MM.1S (cell line): ENCODE results near the gene TRIM45.

Experiments used
- DNase-seq: peaks from one replicate; pipeline ENCODE4 v3.0.0-alpha.2; 2015
- H2AFZ ChIP-seq: fragments of 300-600 bp; sonication (generic); 2 replicates; pipeline ENCODE4 v1.6.0; 2016; ENCODE audit warnings: antibody characterized with exemption, low read length
- H3F3A ChIP-seq: fragments of 300-600 bp; sonication (generic); 2 replicates; pipeline ENCODE4 v1.6.1; 2016; ENCODE audit warnings: mild to moderate bottlenecking, antibody characterized with exemption, low read length, moderate library complexity, mixed read lengths; ENCODE audit not compliant: insufficient read depth
- H3K27ac ChIP-seq: fragments of 300-600 bp; sonication (generic); 2 replicates; pipeline ENCODE4 v1.5.1; 2016; ENCODE audit warnings: mild to moderate bottlenecking, low read length
- H3K27me3 ChIP-seq: fragments of 300-600 bp; sonication (generic); replicated peaks from 2 replicates; pipeline ENCODE4 v1.6.0; 2016; ENCODE audit warnings: low read length; ENCODE audit not compliant: insufficient read depth
- H3K36me3 ChIP-seq: fragments of 300-600 bp; sonication (generic); replicated peaks from 2 replicates; pipeline ENCODE4 v1.6.1; 2016; ENCODE audit warnings: mild to moderate bottlenecking, low read length, mixed read lengths; ENCODE audit not compliant: insufficient read depth
- H3K4me1 ChIP-seq: fragments of 300-600 bp; sonication (generic); 2 replicates; pipeline ENCODE4 v1.6.1; 2016; ENCODE audit warnings: low read length, mixed read lengths
- H3K4me2 ChIP-seq: fragments of 300-600 bp; sonication (generic); 2 replicates; pipeline ENCODE4 v1.6.0; 2016; ENCODE audit warnings: low read depth, low read length
- H3K4me3 ChIP-seq: fragments of 300-600 bp; sonication (generic); 2 replicates; pipeline ENCODE4 v1.5.1; 2016; ENCODE audit warnings: low read length, mixed read lengths
- H3K79me2 ChIP-seq: fragments of 300-600 bp; sonication (generic); 2 replicates; pipeline ENCODE4 v1.6.1; 2016; ENCODE audit warnings: mixed run types, low read length, mixed read lengths
- H3K9ac ChIP-seq: fragments of 300-600 bp; sonication (generic); 2 replicates; pipeline ENCODE4 v1.6.1; 2016; ENCODE audit warnings: low read length, mixed read lengths
- H3K9me2 ChIP-seq: fragments of 300-600 bp; sonication (generic); replicated peaks from 2 replicates; pipeline ENCODE4 v1.6.1; 2016; ENCODE audit warnings: mild to moderate bottlenecking, low read length, mixed read lengths; ENCODE audit not compliant: insufficient read depth
- H3K9me3 ChIP-seq: fragments of 300-600 bp; sonication (generic); replicated peaks from 2 replicates; pipeline ENCODE4 v1.6.1; 2016; ENCODE audit warnings: mild to moderate bottlenecking, low read length, mixed read lengths; ENCODE audit not compliant: insufficient read depth
- H4K20me1 ChIP-seq: fragments of 300-600 bp; sonication (generic); 2 replicates; pipeline ENCODE4 v1.6.1; 2016; ENCODE audit warnings: mild to moderate bottlenecking, low read length, moderate library complexity, mixed read lengths; ENCODE audit not compliant: insufficient read depth
- EZH2 ChIP-seq: fragments of 300-600 bp; sonication (generic); optimal IDR thresholded peaks from 2 replicates; pipeline ENCODE3; 2017; ENCODE audit warnings: low read depth, mild to moderate bottlenecking, antibody characterized with exemption, low read length, mixed read lengths
- EZH2phosphoT487 ChIP-seq: fragments of 300-600 bp; sonication (generic); IDR thresholded peaks from 2 replicates; pipeline ENCODE4 v1.6.1; 2018; ENCODE audit warnings: antibody characterized with exemption, low read length
- TF ChIP-seq, protein P1 (sequence below): fragments of 300-600 bp; sonication (generic); IDR thresholded peaks from 2 replicates; pipeline ENCODE4 v1.5.1; 2016; ENCODE audit warnings: antibody characterized with exemption, low read length, mixed read lengths

TRIM45 gene

DNA sequence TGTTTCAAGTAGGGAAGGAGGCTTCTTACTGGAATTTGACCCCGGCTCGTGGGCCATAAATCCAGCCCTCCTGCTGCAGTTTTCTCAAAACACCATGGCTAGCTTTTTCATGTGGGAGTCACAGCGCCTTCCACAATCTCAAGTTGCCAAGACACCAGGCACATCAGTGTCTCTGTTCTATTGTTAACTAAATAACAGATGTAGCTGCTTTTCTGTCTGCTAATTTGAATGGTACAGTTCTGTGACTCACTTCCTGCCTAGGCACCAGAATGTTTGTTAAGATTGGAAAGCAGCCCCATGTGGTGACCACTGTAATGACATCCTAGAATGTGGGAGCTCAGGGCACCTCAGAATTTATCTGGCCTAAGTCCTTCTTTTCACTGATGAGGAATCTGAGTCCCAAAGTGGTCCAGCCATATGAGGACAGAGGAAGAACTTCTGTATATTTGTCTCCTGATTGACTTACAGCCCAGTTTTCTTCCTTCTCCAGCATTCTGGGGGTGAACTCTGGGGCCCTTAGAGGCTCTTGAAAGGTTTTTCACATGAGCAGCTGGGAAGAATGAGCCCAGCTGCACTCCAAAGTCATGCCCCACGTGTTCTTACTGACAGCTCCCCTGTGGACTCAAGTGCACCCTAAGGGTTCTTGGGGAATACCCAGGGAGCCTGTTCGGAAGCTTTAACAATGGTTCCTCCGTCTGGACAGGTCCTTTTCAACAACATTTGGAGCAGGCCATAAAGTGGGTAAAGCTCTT is 27.5 kb downstream of the TRIM45 start:
- peak; percentile 68 for DNase-seq
- no peaks in the 10 kb centered on the region for H3K36me3 ChIP-seq
- no peaks in the 10 kb centered on the region for H3K9me2 ChIP-seq
- peak overlapping the region; percentile 66; the same call in 1 of the 2 replicates for H3K27ac ChIP-seq
- no peak overlapping the region for H3K4me3 ChIP-seq
- no peak overlapping the region for H3K9ac ChIP-seq
- no peaks in the 10 kb centered on the region for H3K79me2 ChIP-seq
- TF ChIP-seq EZH2phosphoT487, result no peak
- TF ChIP-seq, protein P1, sequence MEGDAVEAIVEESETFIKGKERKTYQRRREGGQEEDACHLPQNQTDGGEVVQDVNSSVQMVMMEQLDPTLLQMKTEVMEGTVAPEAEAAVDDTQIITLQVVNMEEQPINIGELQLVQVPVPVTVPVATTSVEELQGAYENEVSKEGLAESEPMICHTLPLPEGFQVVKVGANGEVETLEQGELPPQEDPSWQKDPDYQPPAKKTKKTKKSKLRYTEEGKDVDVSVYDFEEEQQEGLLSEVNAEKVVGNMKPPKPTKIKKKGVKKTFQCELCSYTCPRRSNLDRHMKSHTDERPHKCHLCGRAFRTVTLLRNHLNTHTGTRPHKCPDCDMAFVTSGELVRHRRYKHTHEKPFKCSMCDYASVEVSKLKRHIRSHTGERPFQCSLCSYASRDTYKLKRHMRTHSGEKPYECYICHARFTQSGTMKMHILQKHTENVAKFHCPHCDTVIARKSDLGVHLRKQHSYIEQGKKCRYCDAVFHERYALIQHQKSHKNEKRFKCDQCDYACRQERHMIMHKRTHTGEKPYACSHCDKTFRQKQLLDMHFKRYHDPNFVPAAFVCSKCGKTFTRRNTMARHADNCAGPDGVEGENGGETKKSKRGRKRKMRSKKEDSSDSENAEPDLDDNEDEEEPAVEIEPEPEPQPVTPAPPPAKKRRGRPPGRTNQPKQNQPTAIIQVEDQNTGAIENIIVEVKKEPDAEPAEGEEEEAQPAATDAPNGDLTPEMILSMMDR, result peak; percentile 32
- peaks cover 17% of the 10 kb centered on the region for H3F3A ChIP-seq
- H3K4me1 ChIP-seq, result peaks cover 38% of the 10 kb centered on the region
- no peaks in the 10 kb centered on the region for H3K27me3 ChIP-seq
- no peak overlapping the region for H3K4me2 ChIP-seq
- no peaks in the 10 kb centered on the region for H4K20me1 ChIP-seq
- no peaks in the 10 kb centered on the region for H3K9me3 ChIP-seq
- H2AFZ ChIP-seq, result no peak overlapping the region

DNA sequence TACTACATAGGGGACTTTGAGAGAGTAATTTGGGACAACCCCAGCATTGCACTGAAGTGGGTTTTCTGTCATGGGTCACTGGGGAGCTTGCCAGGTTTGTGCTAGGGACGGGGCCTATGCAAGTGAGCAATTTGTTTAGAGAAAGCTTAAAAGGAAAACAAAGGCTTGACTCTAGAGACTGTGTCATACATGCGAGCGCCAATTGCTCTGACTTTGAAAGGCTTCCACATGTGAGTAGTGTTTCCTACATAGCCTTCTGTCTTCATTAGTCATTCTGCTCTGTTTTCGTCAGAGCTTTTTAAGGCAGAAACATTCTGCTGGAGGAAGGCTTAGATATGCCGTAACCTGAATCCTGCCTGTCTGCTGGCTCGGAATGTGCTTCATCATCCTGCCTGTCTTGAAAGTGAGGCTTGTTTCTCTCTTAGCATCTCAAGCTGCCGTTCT is 28.4 kb downstream of the TRIM45 start:
- H3K4me1 ChIP-seq, result peaks cover 30% of the 10 kb centered on the region
- H2AFZ ChIP-seq, result no peak overlapping the region
- no peak overlapping the region for H3K4me3 ChIP-seq
- no peaks in the 10 kb centered on the region for H3K79me2 ChIP-seq
- H3K27me3 ChIP-seq, result no peaks in the 10 kb centered on the region
- H3K9ac ChIP-seq, result no peak overlapping the region
- DNase-seq, result no peak
- H3F3A ChIP-seq, result peaks cover 10% of the 10 kb centered on the region; the same call in 1 of the 2 replicates
- no peak for TF ChIP-seq EZH2phosphoT487
- TF ChIP-seq EZH2, result no peak
- TF ChIP-seq, protein P1, result no peak
- no peaks in the 10 kb centered on the region for H3K9me3 ChIP-seq
- H3K36me3 ChIP-seq, result no peaks in the 10 kb centered on the region
- H3K4me2 ChIP-seq, result no peak overlapping the region
- no peaks in the 10 kb centered on the region for H3K9me2 ChIP-seq
- H4K20me1 ChIP-seq, result no peaks in the 10 kb centered on the region
- peak overlapping the region; percentile 66; the same call in 1 of the 2 replicates for H3K27ac ChIP-seq

DNA sequence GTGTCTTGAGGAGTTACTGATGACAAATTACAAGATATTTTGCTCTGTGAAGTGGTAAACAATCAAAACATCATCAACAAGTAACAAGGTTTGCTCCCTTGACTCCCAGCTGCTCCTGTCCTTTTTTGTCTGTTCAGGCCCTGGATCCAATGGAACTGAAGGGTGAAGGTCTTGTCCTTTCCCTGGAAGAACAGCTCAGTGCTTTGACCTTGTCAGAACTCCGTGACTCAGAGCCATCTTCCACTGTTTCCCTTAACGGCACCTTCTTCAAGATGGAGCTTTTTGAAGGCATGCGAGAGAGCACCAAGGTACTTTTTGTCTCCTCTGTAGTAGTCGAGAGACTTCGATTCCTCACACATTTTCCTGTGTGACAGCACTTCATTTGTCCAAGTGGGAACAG is 29.0 kb downstream of the TRIM45 start:
- Histone ChIP-seq H3K27me3 (no peaks in the 10 kb centered on the region), H3K9ac (no peak overlapping the region)
- TF ChIP-seq EZH2phosphoT487 (no peak), EZH2 (no peak)
- TF ChIP-seq, protein P1, result no peak

More for the DNA sequence above, 29.0 kb downstream of the TRIM45 start:
- H3K4me1 ChIP-seq, result peaks cover 24% of the 10 kb centered on the region
- no peaks in the 10 kb centered on the region for H3K9me2 ChIP-seq
- no peak for DNase-seq
- H3K36me3 ChIP-seq, result no peaks in the 10 kb centered on the region
- H3K79me2 ChIP-seq, result no peaks in the 10 kb centered on the region
- H4K20me1 ChIP-seq, result no peaks in the 10 kb centered on the region
- no peak overlapping the region; the same call in 1 of the 2 replicates for H3K27ac ChIP-seq
- H3K4me2 ChIP-seq, result no peak overlapping the region
- no peak overlapping the region for H2AFZ ChIP-seq
- peaks cover 7% of the 10 kb centered on the region; the same call in 1 of the 2 replicates for H3F3A ChIP-seq
- H3K9me3 ChIP-seq, result no peaks in the 10 kb centered on the region
- H3K4me3 ChIP-seq, result no peak overlapping the region
